ENCODE results near the gene SKAP2. TPM values are rescaled to one million over a fixed set of nuclear protein-coding genes. Genes with fewer than 3 reads are reported as not detected.

The SKAP2 gene
- polyA plus RNA-seq, 1 experiment: 16.0 TPM

GRCh38 chr7:26777385-26777784 lies 87.0 kb downstream of the SKAP2 start:
- ChIA-PET POLR2A (no interaction called here), CTCF (interaction anchor here (0.6 to 1.9 kb wide), 3 partner anchors 37 to 366 kb away, joined by 3 to 6 read pairs (median 4); partner anchors contain the start of gene HOXA5)
- DNase-seq (ENCODE audit: low read depth, low spot score): no peak

GRCh38 chr7:26760501-26760900 lies 103.9 kb downstream of the SKAP2 start:
- no peak overlapping the region for H3K27ac ChIP-seq (ENCODE audit: low read depth, low read length)
- DNase-seq (ENCODE audit: low read depth, low spot score): no peak
- no peak for TF ChIP-seq CTCF (IDR thresholded peaks at IDR 0.05; ENCODE audit: low read depth, low read length)
- H3K4me3 ChIP-seq (ENCODE audit: low read depth, low read length): no peak overlapping the region
- ChIA-PET POLR2A (no interaction called here), CTCF (no interaction called here)
- no peaks in the 10 kb centered on the region for H3K9me3 ChIP-seq (ENCODE audit: control insufficient read depth, insufficient read depth, low read length)
- no peaks in the 10 kb centered on the region for H3K27me3 ChIP-seq (ENCODE audit: control insufficient read depth, insufficient read depth, low read length)

More at GRCh38 chr7:26777385-26777784, 87.0 kb downstream of the SKAP2 start:
- no peaks in the 10 kb centered on the region for H3K9me3 ChIP-seq (ENCODE audit: control insufficient read depth, insufficient read depth, low read length)
- no peak overlapping the region for H3K4me3 ChIP-seq (ENCODE audit: low read depth, low read length)
- no peak for TF ChIP-seq CTCF (IDR thresholded peaks at IDR 0.05; ENCODE audit: low read depth, low read length)
- H3K27me3 ChIP-seq (ENCODE audit: control insufficient read depth, insufficient read depth, low read length): no peaks in the 10 kb centered on the region
- H3K27ac ChIP-seq (ENCODE audit: low read depth, low read length): no peak overlapping the region

GRCh38 chr7:26759108-26759507 lies 105.3 kb downstream of the SKAP2 start:
- ChIA-PET POLR2A (no interaction called here), CTCF (no interaction called here)
- Histone ChIP-seq H3K27me3 (ENCODE audit: control insufficient read depth, insufficient read depth, low read length) (no peaks in the 10 kb centered on the region), H3K4me3 (ENCODE audit: low read depth, low read length) (no peak overlapping the region), H3K9me3 (ENCODE audit: control insufficient read depth, insufficient read depth, low read length) (no peaks in the 10 kb centered on the region), H3K27ac (ENCODE audit: low read depth, low read length) (no peak overlapping the region)
- DNase-seq (ENCODE audit: low read depth, low spot score): no peak
- no peak for TF ChIP-seq CTCF (IDR thresholded peaks at IDR 0.05; ENCODE audit: low read depth, low read length)

GRCh38 chr7:26743205-26743604 lies 121.2 kb downstream of the SKAP2 start:
- no peaks in the 10 kb centered on the region for H3K9me3 ChIP-seq (ENCODE audit: control insufficient read depth, insufficient read depth, low read length)
- ChIA-PET POLR2A (interaction anchor here (0.7 kb wide), 1 partner anchor 73 kb away, joined by 3 read pairs; no protein-coding TSS in a partner anchor), CTCF (interaction anchor here (0.8 to 1.2 kb wide), 2 partner anchors 9 to 1351 kb away, joined by 3 to 4 read pairs; no protein-coding TSS in a partner anchor)
- no peak for TF ChIP-seq CTCF (IDR thresholded peaks at IDR 0.05; ENCODE audit: low read depth, low read length)
- H3K27me3 ChIP-seq (ENCODE audit: control insufficient read depth, insufficient read depth, low read length): no peaks in the 10 kb centered on the region
- DNase-seq (ENCODE audit: low read depth, low spot score): no peak
- no peak overlapping the region for H3K4me3 ChIP-seq (ENCODE audit: low read depth, low read length)
- H3K27ac ChIP-seq (ENCODE audit: low read depth, low read length): no peak overlapping the region

- CTCF ChIA-PET: no interaction called here
- POLR2A ChIA-PET: no interaction called here
- no peaks in the 10 kb centered on the region for H3K27me3 ChIP-seq (ENCODE audit: control insufficient read depth, insufficient read depth, low read length)
- no peak overlapping the region for H3K4me3 ChIP-seq (ENCODE audit: low read depth, low read length)
- no peak for DNase-seq (ENCODE audit: low read depth, low spot score)
- H3K27ac ChIP-seq (ENCODE audit: low read depth, low read length): no peak overlapping the region
- H3K9me3 ChIP-seq (ENCODE audit: control insufficient read depth, insufficient read depth, low read length): no peaks in the 10 kb centered on the region
- TF ChIP-seq CTCF (IDR thresholded peaks at IDR 0.05; ENCODE audit: low read depth, low read length): no peak
Measured at GRCh38 chr7:26735976-26736600, 128.3 kb downstream of the SKAP2 start.

Measured in AG04450 (cell line).